GM12878 (cell line): Measurements from ENCODE around the gene ZPBP2. TPM values are rescaled to one million over a fixed set of nuclear protein-coding genes. Genes with fewer than 3 reads are reported as not detected.

Experiments
- BCL11A ChIP-seq: IDR thresholded peaks from 2 replicates; pipeline ENCODE4 v1.6.1; 2011; ENCODE audit warnings: low read depth, low read length
- CEBPB ChIP-seq, 2 experiments: fragments of 150-350 bp in 1 of 2; IDR thresholded peaks; 2 replicates each; pipeline ENCODE4 v1.6.1; 2012 to 2014; ENCODE audit warnings: low read depth in 2 of 2, low read length in 2 of 2, borderline replicate concordance in 1 of 2, inconsistent platforms in 1 of 2
- CHD2 ChIP-seq: IDR thresholded peaks from 2 replicates; pipeline ENCODE4 v1.6.1; 2011; ENCODE audit warnings: low read depth, low read length, improper control_type of control experiment, borderline replicate concordance
- DPF2 ChIP-seq: fragments of 450-650 bp; IDR thresholded peaks from 2 replicates; pipeline ENCODE4 v1.6.1; 2017; ENCODE audit warnings: mild to moderate bottlenecking
- E2F4 ChIP-seq: IDR thresholded peaks from 2 replicates; pipeline ENCODE4 v1.6.1; 2012; ENCODE audit warnings: low read depth, low read length, improper control_type of control experiment
- EP300 ChIP-seq, 2 experiments: fragments of 150-350 bp in 1 of 2; IDR thresholded peaks; 2 replicates each; pipeline ENCODE4 v1.6.1; 2011 to 2012; ENCODE audit warnings: low read depth in 2 of 2, low read length in 2 of 2, borderline replicate concordance in 1 of 2, improper control_type of control experiment in 1 of 2, inconsistent platforms in 1 of 2; ENCODE audit not compliant: control insufficient read depth in 1 of 2
- EZH2 ChIP-seq: IDR thresholded peaks from 2 replicates; pipeline ENCODE4 v1.6.1; 2012; ENCODE audit warnings: low read depth, mild to moderate bottlenecking, control low read depth, inconsistent platforms, low read length, borderline replicate concordance; ENCODE audit not compliant: control insufficient read depth
- FOS ChIP-seq: IDR thresholded peaks from 3 replicates; pipeline ENCODE4 v1.6.1; 2011; ENCODE audit warnings: borderline replicate concordance; ENCODE audit not compliant: insufficient read length; ENCODE audit errors: extremely low read depth
- FOXM1 ChIP-seq: IDR thresholded peaks from 2 replicates; pipeline ENCODE4 v1.6.1; 2012; ENCODE audit warnings: low read depth, mild to moderate bottlenecking, inconsistent platforms, low read length, moderate library complexity
- MXI1 ChIP-seq: fragments of 150-350 bp; IDR thresholded peaks from 2 replicates; pipeline ENCODE4 v1.6.1; 2011; ENCODE audit warnings: low read depth, mild to moderate bottlenecking, inconsistent platforms, low read length, improper control_type of control experiment
- NBN ChIP-seq: fragments of 450-650 bp; IDR thresholded peaks from 2 replicates; pipeline ENCODE4 v1.6.1; 2016
- NR2C1 ChIP-seq: fragments of 450-650 bp; IDR thresholded peaks from 2 replicates; pipeline ENCODE4 v1.6.1; 2017; ENCODE audit warnings: antibody characterized with exemption, mild to moderate bottlenecking, moderate library complexity
- NR2F1 ChIP-seq: fragments of 450-650 bp; conservative IDR thresholded peaks from 2 replicates; pipeline ENCODE4 v1.6.1; 2017; ENCODE audit warnings: mild to moderate bottlenecking
- RB1 ChIP-seq: fragments of 450-650 bp; formaldehyde crosslinking; IDR thresholded peaks from 2 replicates; pipeline ENCODE4 v1.6.1; 2017; ENCODE audit warnings: mild to moderate bottlenecking, borderline replicate concordance
- RELB ChIP-seq: fragments of 450-650 bp; IDR thresholded peaks from 2 replicates; pipeline ENCODE4 v1.6.1; 2017; ENCODE audit warnings: low read depth, mild to moderate bottlenecking, moderate library complexity
- RUNX3 ChIP-seq: IDR thresholded peaks from 2 replicates; pipeline ENCODE4 v1.6.1; 2012; ENCODE audit warnings: low read length, inconsistent platforms
- SIN3A ChIP-seq: IDR thresholded peaks from 2 replicates; pipeline ENCODE4 v1.6.1; 2012; ENCODE audit warnings: low read depth, low read length, improper control_type of control experiment
- SMC3 ChIP-seq: IDR thresholded peaks from 2 replicates; pipeline ENCODE4 v1.6.1; 2011; ENCODE audit warnings: low read length, improper control_type of control experiment, borderline replicate concordance
- SPI1 ChIP-seq: IDR thresholded peaks from 2 replicates; pipeline ENCODE4 v1.6.1; 2011; ENCODE audit warnings: low read depth, mild to moderate bottlenecking, low read length, moderate library complexity, borderline replicate concordance; ENCODE audit not compliant: insufficient read depth
- TBL1XR1 ChIP-seq: IDR thresholded peaks from 2 replicates; pipeline ENCODE4 v1.6.1; 2012; ENCODE audit warnings: low read depth, low read length, improper control_type of control experiment
- TCF12 ChIP-seq: IDR thresholded peaks from 2 replicates; pipeline ENCODE4 v1.6.1; 2011; ENCODE audit warnings: low read depth, mild to moderate bottlenecking, low read length
- ZNF384 ChIP-seq: IDR thresholded peaks from 2 replicates; pipeline ENCODE4 v1.6.1; 2012; ENCODE audit warnings: low read depth, mild to moderate bottlenecking, low read length, improper control_type of control experiment, borderline replicate concordance
- ZZZ3 ChIP-seq: IDR thresholded peaks from 2 replicates; pipeline ENCODE4 v1.6.1; 2011; ENCODE audit warnings: low read depth; ENCODE audit not compliant: control insufficient read depth, insufficient read length
- polyA plus RNA-seq, 11 experiments: library from polyadenylated mRNA; depleted of rRNA in 4 of 11; unstranded in 6 of 11; stranded (reverse) in 5 of 11; fragments of >200 nt; fragmentation: Nextera tagmentation in 4 of 11; fragmentation: Illumina TruSeq in 1 of 11; extraction: Ambion mirVana in 4 of 11; extraction: Trizol in 1 of 11; gene quantifications; 1 replicate in 1 of 11; 2 replicates in 10 of 11; pipeline versions ENCODE4 v1.2.1 to v1.2.3, GENCODE V29; 2011 to 2016; ENCODE audit warnings: inconsistent platforms in 2 of 11, missing spikeins in 2 of 11, low read depth in 1 of 11
- total RNA-seq, 4 experiments: library from RNA; depleted of rRNA in 3 of 4; stranded (reverse); fragments of >200 nt in 3 of 4; fragmentation: Illumina TruSeq in 1 of 4; extraction: Trizol in 1 of 4; gene quantifications; 2 replicates each; pipeline versions ENCODE4 v1.2.1 to v1.2.3, GENCODE V29; 2013 to 2021
- TF ChIP-seq, protein P1 (sequence below): fragments of 450-650 bp; IDR thresholded peaks from 2 replicates; pipeline ENCODE4 v1.6.1; 2017; ENCODE audit warnings: mild to moderate bottlenecking, low read depth, inconsistent platforms; ENCODE audit not compliant: poor library complexity, severe bottlenecking
- TF ChIP-seq, protein P2 (sequence below): fragments of 450-650 bp; IDR thresholded peaks from 2 replicates; pipeline ENCODE4 v1.6.1; 2014; ENCODE audit warnings: mild to moderate bottlenecking

Gene ZPBP2
- total and polyA plus RNA-seq, 10 of the 15 experiments (the other 5 are each of a cell fraction or from before 2014, with no cell fraction given), result 0.33 to 1.0 (median 0.58) TPM

GRCh38 chr17:39867084-39867879 lies 720 bp upstream of the ZPBP2 start (continued):
- TF ChIP-seq RB1 (no peak; the same call in 1 of the 2 replicates), TCF12 (peak; percentile 62; the same call in 1 of the 2 replicates), DPF2 (peak; percentile 63; the same call in 1 of the 2 replicates), RUNX3 (peak; percentile 94), RELB (peak; percentile 93), FOXM1 (peak; percentile 95), CEBPB (IDR thresholded peaks at IDR 0.05; ENCODE audit: borderline replicate concordance in 1 of 2, low read depth in 2 of 2, low read length in 2 of 2) (peak in 1 of 2 experiments; percentile 96; a peak in 2 of 4 replicates), ZNF384 (no peak), CHD2 (no peak), ZZZ3 (no peak), EP300 (IDR thresholded peaks at IDR 0.05; ENCODE audit: borderline replicate concordance in 1 of 2, control insufficient read depth in 1 of 2, low read depth in 2 of 2, low read length in 2 of 2) (peak; percentile 82 to 91), BCL11A (no peak; the same call in 1 of the 2 replicates), EZH2 (no peak), MXI1 (peak; percentile 53; the same call in 1 of the 2 replicates), SIN3A (no peak), E2F4 (no peak), NBN (peak; percentile 85), FOS (no peak), NR2F1 (no peak; the same call in none of the 2 replicates), SPI1 (0 out of 2 replicates have a peak, but pooled peaks have one; percentile 8), SMC3 (no peak), NR2C1 (no peak), TBL1XR1 (peak; percentile 92)
- TF ChIP-seq, protein P1, sequence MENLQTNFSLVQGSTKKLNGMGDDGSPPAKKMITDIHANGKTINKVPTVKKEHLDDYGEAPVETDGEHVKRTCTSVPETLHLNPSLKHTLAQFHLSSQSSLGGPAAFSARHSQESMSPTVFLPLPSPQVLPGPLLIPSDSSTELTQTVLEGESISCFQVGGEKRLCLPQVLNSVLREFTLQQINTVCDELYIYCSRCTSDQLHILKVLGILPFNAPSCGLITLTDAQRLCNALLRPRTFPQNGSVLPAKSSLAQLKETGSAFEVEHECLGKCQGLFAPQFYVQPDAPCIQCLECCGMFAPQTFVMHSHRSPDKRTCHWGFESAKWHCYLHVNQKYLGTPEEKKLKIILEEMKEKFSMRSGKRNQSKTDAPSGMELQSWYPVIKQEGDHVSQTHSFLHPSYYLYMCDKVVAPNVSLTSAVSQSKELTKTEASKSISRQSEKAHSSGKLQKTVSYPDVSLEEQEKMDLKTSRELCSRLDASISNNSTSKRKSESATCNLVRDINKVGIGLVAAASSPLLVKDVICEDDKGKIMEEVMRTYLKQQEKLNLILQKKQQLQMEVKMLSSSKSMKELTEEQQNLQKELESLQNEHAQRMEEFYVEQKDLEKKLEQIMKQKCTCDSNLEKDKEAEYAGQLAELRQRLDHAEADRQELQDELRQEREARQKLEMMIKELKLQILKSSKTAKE, result peak; percentile 98
- TF ChIP-seq, protein P2, sequence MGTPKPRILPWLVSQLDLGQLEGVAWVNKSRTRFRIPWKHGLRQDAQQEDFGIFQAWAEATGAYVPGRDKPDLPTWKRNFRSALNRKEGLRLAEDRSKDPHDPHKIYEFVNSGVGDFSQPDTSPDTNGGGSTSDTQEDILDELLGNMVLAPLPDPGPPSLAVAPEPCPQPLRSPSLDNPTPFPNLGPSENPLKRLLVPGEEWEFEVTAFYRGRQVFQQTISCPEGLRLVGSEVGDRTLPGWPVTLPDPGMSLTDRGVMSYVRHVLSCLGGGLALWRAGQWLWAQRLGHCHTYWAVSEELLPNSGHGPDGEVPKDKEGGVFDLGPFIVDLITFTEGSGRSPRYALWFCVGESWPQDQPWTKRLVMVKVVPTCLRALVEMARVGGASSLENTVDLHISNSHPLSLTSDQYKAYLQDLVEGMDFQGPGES, result no peak
